ENCODE results near the gene NT5DC3.

NT5DC3 gene

DNA sequence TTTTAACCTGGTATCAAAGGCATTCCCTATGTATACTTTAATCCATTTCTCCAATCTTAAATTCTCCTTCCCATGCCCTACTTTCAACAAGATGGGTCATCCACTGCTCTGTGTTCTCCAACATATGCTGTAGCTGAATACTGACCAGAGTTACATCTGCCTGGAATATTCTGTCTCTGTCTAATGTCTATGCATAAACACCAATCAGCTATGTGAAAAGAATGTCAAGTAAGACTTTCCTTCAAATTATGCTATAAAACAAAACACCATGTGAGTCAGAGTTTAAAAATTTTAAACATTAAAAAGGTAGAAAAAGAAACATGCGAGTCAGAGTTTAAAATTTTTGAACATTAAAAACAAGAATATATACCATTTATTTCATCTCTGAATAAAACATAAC, 19.3 kb downstream of the NT5DC3 start:
- Histone ChIP-seq H3K9me3 (ENCODE audit: low read length) (no peaks in the 10 kb centered on the region), H3K9me2 (ENCODE audit: low read depth, low read length) (no peaks in the 10 kb centered on the region), H3K4me3 (ENCODE audit: low read depth, low read length, poor library complexity, severe bottlenecking) (no peak overlapping the region), H3K27ac (ENCODE audit: low read depth, low read length, poor library complexity, severe bottlenecking) (no peak overlapping the region), H3K4me1 (ENCODE audit: insufficient read depth, low read length, severe bottlenecking) (no peaks in the 10 kb centered on the region), H3F3A (ENCODE audit: insufficient read depth, low read length) (no peaks in the 10 kb centered on the region), H4K20me1 (ENCODE audit: insufficient read depth, low read length) (no peaks in the 10 kb centered on the region), H3K4me2 (ENCODE audit: low read length) (no peak overlapping the region), H3K79me2 (ENCODE audit: insufficient read depth, low read length) (no peaks in the 10 kb centered on the region), H3K27me3 (ENCODE audit: insufficient read depth, low read length) (no peaks in the 10 kb centered on the region), H3K36me3 (ENCODE audit: insufficient read depth, low read length) (no peaks in the 10 kb centered on the region), H3K9ac (ENCODE audit: low read length) (no peak overlapping the region), H2AFZ (ENCODE audit: low read length) (no peak overlapping the region)
- TF ChIP-seq, protein P1, sequence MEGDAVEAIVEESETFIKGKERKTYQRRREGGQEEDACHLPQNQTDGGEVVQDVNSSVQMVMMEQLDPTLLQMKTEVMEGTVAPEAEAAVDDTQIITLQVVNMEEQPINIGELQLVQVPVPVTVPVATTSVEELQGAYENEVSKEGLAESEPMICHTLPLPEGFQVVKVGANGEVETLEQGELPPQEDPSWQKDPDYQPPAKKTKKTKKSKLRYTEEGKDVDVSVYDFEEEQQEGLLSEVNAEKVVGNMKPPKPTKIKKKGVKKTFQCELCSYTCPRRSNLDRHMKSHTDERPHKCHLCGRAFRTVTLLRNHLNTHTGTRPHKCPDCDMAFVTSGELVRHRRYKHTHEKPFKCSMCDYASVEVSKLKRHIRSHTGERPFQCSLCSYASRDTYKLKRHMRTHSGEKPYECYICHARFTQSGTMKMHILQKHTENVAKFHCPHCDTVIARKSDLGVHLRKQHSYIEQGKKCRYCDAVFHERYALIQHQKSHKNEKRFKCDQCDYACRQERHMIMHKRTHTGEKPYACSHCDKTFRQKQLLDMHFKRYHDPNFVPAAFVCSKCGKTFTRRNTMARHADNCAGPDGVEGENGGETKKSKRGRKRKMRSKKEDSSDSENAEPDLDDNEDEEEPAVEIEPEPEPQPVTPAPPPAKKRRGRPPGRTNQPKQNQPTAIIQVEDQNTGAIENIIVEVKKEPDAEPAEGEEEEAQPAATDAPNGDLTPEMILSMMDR (IDR thresholded peaks at IDR 0.05; ENCODE audit: low read length) = no peak
- TF ChIP-seq EZH2 (IDR thresholded peaks at IDR 0.05; ENCODE audit: borderline replicate concordance, low read length) = no peak

DNA sequence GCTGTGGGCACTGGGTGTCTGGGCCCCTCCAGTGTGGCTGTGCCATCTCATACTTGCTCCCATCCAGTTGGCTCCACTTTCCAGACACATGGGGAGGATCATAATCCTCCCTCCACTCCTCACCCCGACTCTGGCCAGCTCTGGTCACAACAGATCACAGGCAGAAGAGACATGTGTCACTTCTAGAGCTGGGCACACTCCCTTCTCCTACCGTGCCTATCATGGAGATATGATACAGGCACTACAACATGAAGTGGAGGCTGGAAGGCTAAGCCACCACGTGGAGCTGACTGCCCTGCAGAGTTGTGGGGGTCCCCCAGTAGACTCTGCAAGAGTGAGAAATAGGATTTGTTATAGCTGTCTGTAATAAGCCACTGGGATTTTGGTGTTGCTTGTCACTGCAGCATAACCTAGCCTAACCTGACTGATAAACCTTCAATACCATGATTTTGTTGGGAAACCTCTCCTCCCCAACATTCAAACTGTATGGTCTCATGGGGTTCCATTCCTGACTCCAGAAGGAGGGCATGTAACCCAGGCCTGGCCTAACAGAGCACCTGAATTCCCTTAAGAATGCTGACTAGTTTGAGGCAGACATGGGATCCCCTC, 20.0 kb downstream of the NT5DC3 start:
- Histone ChIP-seq H3K4me2 (ENCODE audit: low read length) (no peak overlapping the region), H3K36me3 (ENCODE audit: insufficient read depth, low read length) (no peaks in the 10 kb centered on the region), H3K9me2 (ENCODE audit: low read depth, low read length) (no peaks in the 10 kb centered on the region), H3K27ac (ENCODE audit: low read depth, low read length, poor library complexity, severe bottlenecking) (no peak overlapping the region), H3K9me3 (ENCODE audit: low read length) (no peaks in the 10 kb centered on the region), H3F3A (ENCODE audit: insufficient read depth, low read length) (no peaks in the 10 kb centered on the region), H3K27me3 (ENCODE audit: insufficient read depth, low read length) (no peaks in the 10 kb centered on the region), H3K9ac (ENCODE audit: low read length) (no peak overlapping the region), H3K79me2 (ENCODE audit: insufficient read depth, low read length) (no peaks in the 10 kb centered on the region), H3K4me1 (ENCODE audit: insufficient read depth, low read length, severe bottlenecking) (no peaks in the 10 kb centered on the region), H4K20me1 (ENCODE audit: insufficient read depth, low read length) (no peaks in the 10 kb centered on the region), H3K4me3 (ENCODE audit: low read depth, low read length, poor library complexity, severe bottlenecking) (no peak overlapping the region), H2AFZ (ENCODE audit: low read length) (no peak overlapping the region)
- TF ChIP-seq, protein P1 (IDR thresholded peaks at IDR 0.05; ENCODE audit: low read length) = no peak
- no peak for TF ChIP-seq EZH2 (IDR thresholded peaks at IDR 0.05; ENCODE audit: borderline replicate concordance, low read length)

DNA sequence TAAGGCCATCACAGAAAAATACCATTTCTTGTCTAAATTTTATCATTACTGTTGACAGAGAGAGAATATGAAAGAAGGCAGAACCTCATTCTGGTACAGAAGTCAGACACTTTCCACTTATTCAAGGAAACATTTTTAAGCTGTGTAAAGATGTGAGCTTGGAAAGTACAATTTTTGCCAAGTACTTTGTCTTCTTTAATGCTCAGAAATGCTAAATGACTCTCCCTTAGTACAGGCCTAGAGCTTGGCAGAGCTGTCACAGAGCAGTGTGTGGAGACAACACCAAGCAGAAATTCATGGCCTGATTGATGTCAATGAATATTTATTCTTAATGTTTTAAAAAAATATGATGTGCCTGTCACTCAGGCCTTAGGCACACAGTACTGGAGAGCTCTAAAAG, 20.7 kb downstream of the NT5DC3 start:
- TF ChIP-seq EZH2 (IDR thresholded peaks at IDR 0.05; ENCODE audit: borderline replicate concordance, low read length) = no peak
- TF ChIP-seq, protein P1 (IDR thresholded peaks at IDR 0.05; ENCODE audit: low read length) = no peak
- Histone ChIP-seq H4K20me1 (ENCODE audit: insufficient read depth, low read length) (no peaks in the 10 kb centered on the region), H3K4me3 (ENCODE audit: low read depth, low read length, poor library complexity, severe bottlenecking) (no peak overlapping the region), H3K9me3 (ENCODE audit: low read length) (no peaks in the 10 kb centered on the region), H3K79me2 (ENCODE audit: insufficient read depth, low read length) (no peaks in the 10 kb centered on the region), H2AFZ (ENCODE audit: low read length) (no peak overlapping the region), H3K27ac (ENCODE audit: low read depth, low read length, poor library complexity, severe bottlenecking) (no peak overlapping the region), H3K36me3 (ENCODE audit: insufficient read depth, low read length) (no peaks in the 10 kb centered on the region), H3K9me2 (ENCODE audit: low read depth, low read length) (no peaks in the 10 kb centered on the region), H3F3A (ENCODE audit: insufficient read depth, low read length) (no peaks in the 10 kb centered on the region), H3K9ac (ENCODE audit: low read length) (no peak overlapping the region), H3K4me2 (ENCODE audit: low read length) (no peak overlapping the region), H3K4me1 (ENCODE audit: insufficient read depth, low read length, severe bottlenecking) (no peaks in the 10 kb centered on the region), H3K27me3 (ENCODE audit: insufficient read depth, low read length) (no peaks in the 10 kb centered on the region)

All from OCI-LY1 (cell line).